A549 (cell line): Measurements from ENCODE around the gene CDH6. TPM values are rescaled to one million over a fixed set of nuclear protein-coding genes. Genes with fewer than 3 reads are reported as not detected.

Experiments
- ATAC-seq, 2 experiments: fragments of 200-7000 bp in 1 of 2; fragments of >200 bp in 1 of 2; cut with Nextera tagmentation in 1 of 2; cut with Tn5 transposase in 1 of 2; 3 replicates each; pipeline versions ENCODE4 v1.8.0 to v1.9.1; 2018 to 2020; ENCODE audit warnings: mild to moderate bottlenecking in 1 of 2, moderate library complexity in 1 of 2
- CTCF ChIA-PET: fragments of 300-600 bp; sonication (Branson Sonifier 250); formaldehyde crosslinking; extraction: SDS; loops from one replicate; lab custom pipeline; 2021; ENCODE audit warnings: antibody characterized with exemption, inconsistent platforms; lab: Yijun Ruan, JAX
- POLR2A ChIA-PET: fragments of 350-600 bp; formaldehyde crosslinking; extraction: SDS; loops from one replicate; lab custom pipeline; 2021; ENCODE audit warnings: antibody characterized with exemption, inconsistent platforms; lab: Yijun Ruan, JAX
- DNase-seq, 2 experiments: peaks; one replicate each; pipeline versions ENCODE4 v3.0.0 to v3.0.0-alpha.2; 2011 to 2016; ENCODE audit warnings: low read depth in 1 of 2, low spot score in 1 of 2
- FAIRE-seq: peaks from 2 replicates; lab custom pipeline; 2011; peaks lifted over from hg19 to GRCh38; lab: Jason Lieb, UNC
- H3K27ac ChIP-seq, 2 experiments: fragments of >200 bp; sonication (Bioruptor Twin); formaldehyde crosslinking; 3 replicates each; pipeline ENCODE4 v1.5.1; 2016 to 2017
- H3K4me1 ChIP-seq: fragments of >200 bp; sonication (Bioruptor Twin); formaldehyde crosslinking; 3 replicates; pipeline ENCODE4 v1.6.1; 2016
- H3K4me2 ChIP-seq: fragments of >200 bp; sonication (Bioruptor Twin); formaldehyde crosslinking; 3 replicates; pipeline ENCODE4 v1.6.1; 2016
- H3K4me3 ChIP-seq: fragments of >200 bp; sonication (Bioruptor Twin); formaldehyde crosslinking; 3 replicates; pipeline ENCODE4 v1.5.1; 2016
- H3K9me3 ChIP-seq: fragments of >200 bp; sonication (Bioruptor Twin); formaldehyde crosslinking; 3 replicates; pipeline ENCODE4 v1.6.1; 2016
- BHLHE40 ChIP-seq: IDR thresholded peaks from 2 replicates; pipeline ENCODE4 v1.6.1; 2012; ENCODE audit warnings: low read depth, low read length, inconsistent platforms
- CBX8 ChIP-seq: fragments of 200-600 bp; sonication (generic); IDR thresholded peaks from 2 replicates; pipeline ENCODE4 v1.6.1; 2016
- CEBPB ChIP-seq, 2 experiments: fragments of >200 bp in 1 of 2; sonication (Bioruptor Twin) in 1 of 2; formaldehyde crosslinking in 1 of 2; IDR thresholded peaks; 2 replicates each; pipeline ENCODE4 v1.6.1; 2012 to 2016
- E2F6 ChIP-seq: IDR thresholded peaks from 2 replicates; pipeline ENCODE4 v1.6.1; 2012; ENCODE audit warnings: low read depth, borderline replicate concordance
- EHF ChIP-seq: fragments of 250-450 bp; sonication (Bioruptor Pico); IDR thresholded peaks from 2 replicates; pipeline ENCODE4 v1.5.0; 2020; ENCODE audit warnings: mild to moderate bottlenecking
- EP300 ChIP-seq, 2 experiments: fragments of >200 bp; sonication (Bioruptor Twin); formaldehyde crosslinking; IDR thresholded peaks; 2 replicates in 1 of 2; 3 replicates in 1 of 2; pipeline ENCODE4 v1.6.1; 2016 to 2017
- ESRRA ChIP-seq: fragments of 150-350 bp; IDR thresholded peaks from 2 replicates; pipeline ENCODE4 v1.6.1; 2014; ENCODE audit warnings: mild to moderate bottlenecking, low read length, borderline replicate concordance
- FOXS1 ChIP-seq: fragments of 250-450 bp; sonication (Bioruptor Pico); IDR thresholded peaks from 2 replicates; pipeline ENCODE4 v1.5.0; 2020; ENCODE audit warnings: mild to moderate bottlenecking, moderate library complexity
- HEYL ChIP-seq: fragments of 250-450 bp; sonication (Bioruptor Pico); IDR thresholded peaks from 2 replicates; pipeline ENCODE4 v1.8.0; 2021; ENCODE audit warnings: mild to moderate bottlenecking, moderate library complexity
- HOXA7 ChIP-seq: fragments of 250-450 bp; sonication (Bioruptor Pico); IDR thresholded peaks from 2 replicates; pipeline ENCODE4 v1.5.0; 2020; ENCODE audit warnings: mild to moderate bottlenecking, moderate library complexity
- HOXB13 ChIP-seq: fragments of 250-450 bp; sonication (Bioruptor Pico); IDR thresholded peaks from 2 replicates; pipeline ENCODE4 v1.5.0; 2020; ENCODE audit warnings: low read depth, mild to moderate bottlenecking, moderate library complexity
- KDM5A ChIP-seq: fragments of 200-600 bp; sonication (generic); IDR thresholded peaks from 2 replicates; pipeline ENCODE4 v1.6.1; 2016; ENCODE audit warnings: antibody characterized with exemption, mild to moderate bottlenecking
- MAFK ChIP-seq: fragments of 450-650 bp; IDR thresholded peaks from 2 replicates; pipeline ENCODE4 v1.6.1; 2014; ENCODE audit not compliant: partially characterized antibody
- MAX ChIP-seq: IDR thresholded peaks from 2 replicates; pipeline ENCODE4 v1.6.1; 2012
- RARB ChIP-seq: fragments of 250-450 bp; sonication (Bioruptor Pico); IDR thresholded peaks from 2 replicates; pipeline ENCODE4 v1.8.0; 2021; ENCODE audit warnings: mild to moderate bottlenecking, moderate library complexity
- RCOR1 ChIP-seq: fragments of 150-350 bp; IDR thresholded peaks from 2 replicates; pipeline ENCODE4 v1.6.1; 2014; ENCODE audit warnings: antibody characterized with exemption, low read length, low read depth
- TFCP2L1 ChIP-seq: fragments of 250-450 bp; sonication (Bioruptor Pico); IDR thresholded peaks from 2 replicates; pipeline ENCODE4 v1.5.0; 2021; ENCODE audit warnings: mild to moderate bottlenecking
- ZNF302 ChIP-seq: fragments of 250-450 bp; sonication (Bioruptor Pico); IDR thresholded peaks from 2 replicates; pipeline ENCODE4 v1.9.0; 2021; ENCODE audit warnings: inconsistent platforms, mild to moderate bottlenecking, moderate library complexity
- WGBS: methylation state at CpG from one replicate; pipeline ENCODE4 v1.1.6; 2017; ENCODE audit errors: missing lambda C conversion rate; 5-methylcytosine and 5-hydroxymethylcytosine counted together
- polyA plus RNA-seq, 4 experiments: library from polyadenylated mRNA; depleted of rRNA in 3 of 4; stranded (reverse); fragments of >200 nt; fragmentation: RNase III in 1 of 4; extraction: RNeasy Plus Mini Kit Qiagen cat#74134 plus additional on column Dnase treatment in 1 of 4; gene quantifications; 2 replicates in 3 of 4; 3 replicates in 1 of 4; pipeline ENCODE4 v1.2.3, GENCODE V29; 2011 to 2017
- TF ChIP-seq, protein P1 (sequence below): fragments of >200 bp; sonication (Bioruptor Twin); formaldehyde crosslinking; IDR thresholded peaks from 3 replicates; pipeline ENCODE4 v1.6.1; 2016
- TF ChIP-seq, protein P2 (sequence below): fragments of 200-600 bp; sonication (generic); IDR thresholded peaks from 2 replicates; pipeline ENCODE4 v1.6.1; 2016; ENCODE audit warnings: antibody characterized with exemption, mild to moderate bottlenecking, moderate library complexity

CDH6 gene
- polyA plus RNA-seq, 2 of the 4 experiments (the other 2 are of a cell fraction) = 0.25 to 0.61 TPM

- H3K4me3 ChIP-seq = no peak overlapping the region
- H3K9me3 ChIP-seq = no peaks in the 10 kb centered on the region
- no peak overlapping the region for H3K27ac ChIP-seq
- TF ChIP-seq MAFK (peak; percentile 51), EHF (CRISPR knock-in tag) (no peak)
- FAIRE-seq (no peak), DNase-seq (no peak), ATAC-seq (no peak)
- CTCF ChIA-PET = interaction anchor here (0.8 kb wide), 2 partner anchors 9 to 17 kb away, joined by 3 read pairs; no protein-coding TSS in a partner anchor
- POLR2A ChIA-PET = no interaction called here
- H3K4me2 ChIP-seq = no peak overlapping the region
- H3K4me1 ChIP-seq = no peaks in the 10 kb centered on the region
Measured at GRCh38 chr5:31215236-31215635, 21.8 kb downstream of the CDH6 start.

DNA sequence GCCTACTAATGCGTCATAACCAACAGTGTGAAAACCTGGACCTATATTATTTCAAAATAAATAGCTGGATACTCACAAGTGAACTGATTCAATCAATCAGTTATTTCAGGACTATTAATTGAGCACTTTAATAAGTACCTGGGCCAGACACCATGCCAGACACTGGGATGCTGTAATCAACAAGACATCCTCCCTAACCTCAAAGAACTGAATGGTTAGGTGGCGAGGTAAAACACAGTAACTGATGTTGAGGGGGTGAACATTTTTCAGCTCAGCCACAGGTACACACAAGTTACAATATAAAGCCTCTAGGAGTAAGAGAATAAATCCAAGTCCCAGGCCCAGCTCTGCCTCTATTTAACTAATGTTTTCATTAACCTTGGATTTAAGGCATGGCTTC lies 24.0 kb downstream of the CDH6 start:
- POLR2A ChIA-PET = no interaction called here
- Histone ChIP-seq H3K9me3 (no peaks in the 10 kb centered on the region), H3K4me1 (no peaks in the 10 kb centered on the region), H3K4me3 (no peak overlapping the region), H3K27ac (no peak overlapping the region), H3K4me2 (no peak overlapping the region)
- FAIRE-seq (no peak), DNase-seq (no peak), ATAC-seq (no peak)
- CTCF ChIA-PET = interaction anchor here (1.9 kb wide), 1 partner anchor 30 kb away, joined by 8 read pairs; no protein-coding TSS in a partner anchor
- WGBS = 61% methylated on average over 2 of the region's 2 CpGs
- no peak for TF ChIP-seq ESRRA

- no peaks in the 10 kb centered on the region for H3K9me3 ChIP-seq
- no peak for ATAC-seq
- WGBS = 65% methylated on average over 3 of the region's 3 CpGs
- no peak overlapping the region for H3K27ac ChIP-seq
- H3K4me2 ChIP-seq = no peak overlapping the region
- no peak overlapping the region for H3K4me3 ChIP-seq
- H3K4me1 ChIP-seq = no peaks in the 10 kb centered on the region
- TF ChIP-seq BHLHE40 (no peak), HOXB13 (CRISPR knock-in tag) (no peak), FOXS1 (no peak), EP300 (IDR thresholded peaks at IDR 0.05) (no peak), MAFK (no peak), MAX (no peak), RARB (CRISPR knock-in tag) (no peak), CBX8 (no peak), RCOR1 (no peak), TFCP2L1 (no peak), HOXA7 (CRISPR knock-in tag) (no peak)
- TF ChIP-seq, protein P1, sequence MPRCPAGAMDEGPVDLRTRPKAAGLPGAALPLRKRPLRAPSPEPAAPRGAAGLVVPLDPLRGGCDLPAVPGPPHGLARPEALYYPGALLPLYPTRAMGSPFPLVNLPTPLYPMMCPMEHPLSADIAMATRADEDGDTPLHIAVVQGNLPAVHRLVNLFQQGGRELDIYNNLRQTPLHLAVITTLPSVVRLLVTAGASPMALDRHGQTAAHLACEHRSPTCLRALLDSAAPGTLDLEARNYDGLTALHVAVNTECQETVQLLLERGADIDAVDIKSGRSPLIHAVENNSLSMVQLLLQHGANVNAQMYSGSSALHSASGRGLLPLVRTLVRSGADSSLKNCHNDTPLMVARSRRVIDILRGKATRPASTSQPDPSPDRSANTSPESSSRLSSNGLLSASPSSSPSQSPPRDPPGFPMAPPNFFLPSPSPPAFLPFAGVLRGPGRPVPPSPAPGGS = no peak
- TF ChIP-seq, protein P2, sequence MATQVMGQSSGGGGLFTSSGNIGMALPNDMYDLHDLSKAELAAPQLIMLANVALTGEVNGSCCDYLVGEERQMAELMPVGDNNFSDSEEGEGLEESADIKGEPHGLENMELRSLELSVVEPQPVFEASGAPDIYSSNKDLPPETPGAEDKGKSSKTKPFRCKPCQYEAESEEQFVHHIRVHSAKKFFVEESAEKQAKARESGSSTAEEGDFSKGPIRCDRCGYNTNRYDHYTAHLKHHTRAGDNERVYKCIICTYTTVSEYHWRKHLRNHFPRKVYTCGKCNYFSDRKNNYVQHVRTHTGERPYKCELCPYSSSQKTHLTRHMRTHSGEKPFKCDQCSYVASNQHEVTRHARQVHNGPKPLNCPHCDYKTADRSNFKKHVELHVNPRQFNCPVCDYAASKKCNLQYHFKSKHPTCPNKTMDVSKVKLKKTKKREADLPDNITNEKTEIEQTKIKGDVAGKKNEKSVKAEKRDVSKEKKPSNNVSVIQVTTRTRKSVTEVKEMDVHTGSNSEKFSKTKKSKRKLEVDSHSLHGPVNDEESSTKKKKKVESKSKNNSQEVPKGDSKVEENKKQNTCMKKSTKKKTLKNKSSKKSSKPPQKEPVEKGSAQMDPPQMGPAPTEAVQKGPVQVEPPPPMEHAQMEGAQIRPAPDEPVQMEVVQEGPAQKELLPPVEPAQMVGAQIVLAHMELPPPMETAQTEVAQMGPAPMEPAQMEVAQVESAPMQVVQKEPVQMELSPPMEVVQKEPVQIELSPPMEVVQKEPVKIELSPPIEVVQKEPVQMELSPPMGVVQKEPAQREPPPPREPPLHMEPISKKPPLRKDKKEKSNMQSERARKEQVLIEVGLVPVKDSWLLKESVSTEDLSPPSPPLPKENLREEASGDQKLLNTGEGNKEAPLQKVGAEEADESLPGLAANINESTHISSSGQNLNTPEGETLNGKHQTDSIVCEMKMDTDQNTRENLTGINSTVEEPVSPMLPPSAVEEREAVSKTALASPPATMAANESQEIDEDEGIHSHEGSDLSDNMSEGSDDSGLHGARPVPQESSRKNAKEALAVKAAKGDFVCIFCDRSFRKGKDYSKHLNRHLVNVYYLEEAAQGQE = no peak
- no peak for DNase-seq
- ChIA-PET CTCF (interaction anchor here (1.9 kb wide), 1 partner anchor 32 kb away, joined by 8 read pairs; no protein-coding TSS in a partner anchor), POLR2A (no interaction called here)
- no peak for FAIRE-seq
Measured at GRCh38 chr5:31218978-31219377, 25.5 kb downstream of the CDH6 start.

DNA sequence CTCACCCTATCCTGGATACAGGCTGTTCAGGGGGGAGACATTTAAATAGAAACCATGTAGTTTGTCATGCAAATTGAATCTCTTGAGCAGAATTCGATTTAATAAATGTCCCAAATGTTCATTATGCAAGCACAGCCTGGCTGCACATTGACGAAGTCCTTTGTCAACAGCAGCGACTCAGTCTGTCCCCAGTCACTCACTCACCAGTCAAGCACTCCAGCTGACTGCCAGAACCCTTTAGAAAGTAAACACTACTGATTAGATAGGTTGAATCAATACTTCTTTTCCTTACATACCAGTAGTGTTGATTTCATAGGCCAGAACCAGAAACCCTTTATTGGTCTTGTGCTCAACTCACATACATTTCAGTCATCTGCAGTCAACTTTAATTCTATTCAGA lies 27.5 kb downstream of the CDH6 start:
- DNase-seq = no peak
- H3K4me2 ChIP-seq = no peak overlapping the region
- WGBS = 6% methylated on average over 3 of the region's 3 CpGs
- no peaks in the 10 kb centered on the region for H3K4me1 ChIP-seq
- CTCF ChIA-PET = interaction anchor here (0.7 to 1.2 kb wide), 4 partner anchors 11 to 1540 kb away, joined by 3 to 4 read pairs (median 4); no protein-coding TSS in a partner anchor
- ATAC-seq = no peak
- TF ChIP-seq ZNF302 (no peak), MAX (no peak), KDM5A (no peak), CEBPB (IDR thresholded peaks at IDR 0.05) (no peak), E2F6 (no peak), CBX8 (no peak), HEYL (CRISPR knock-in tag) (no peak)
- no peak for FAIRE-seq
- POLR2A ChIA-PET = no interaction called here
- H3K4me3 ChIP-seq = no peak overlapping the region
- H3K9me3 ChIP-seq = no peaks in the 10 kb centered on the region
- no peak overlapping the region for H3K27ac ChIP-seq
